A549 (cell line): Measurements from ENCODE around the gene TMIGD3. TPM values are rescaled to one million over a fixed set of nuclear protein-coding genes. Genes with fewer than 3 reads are reported as not detected.

Experiments
- ATAC-seq, 2 experiments: fragments of 200-7000 bp in 1 of 2; fragments of >200 bp in 1 of 2; cut with Nextera tagmentation in 1 of 2; cut with Tn5 transposase in 1 of 2; 3 replicates each; pipeline versions ENCODE4 v1.8.0 to v1.9.1; 2018 to 2020; ENCODE audit warnings: mild to moderate bottlenecking in 1 of 2, moderate library complexity in 1 of 2
- CTCF ChIA-PET: fragments of 300-600 bp; sonication (Branson Sonifier 250); formaldehyde crosslinking; extraction: SDS; loops from one replicate; lab custom pipeline; 2021; ENCODE audit warnings: antibody characterized with exemption, inconsistent platforms; lab: Yijun Ruan, JAX
- POLR2A ChIA-PET: fragments of 350-600 bp; formaldehyde crosslinking; extraction: SDS; loops from one replicate; lab custom pipeline; 2021; ENCODE audit warnings: antibody characterized with exemption, inconsistent platforms; lab: Yijun Ruan, JAX
- DNase-seq, 2 experiments: peaks; one replicate each; pipeline versions ENCODE4 v3.0.0 to v3.0.0-alpha.2; 2011 to 2016; ENCODE audit warnings: low read depth in 1 of 2, low spot score in 1 of 2
- FAIRE-seq: peaks from 2 replicates; lab custom pipeline; 2011; peaks lifted over from hg19 to GRCh38; lab: Jason Lieb, UNC
- H3K27ac ChIP-seq, 2 experiments: fragments of >200 bp; sonication (Bioruptor Twin); formaldehyde crosslinking; 3 replicates each; pipeline ENCODE4 v1.5.1; 2016 to 2017
- H3K4me1 ChIP-seq: fragments of >200 bp; sonication (Bioruptor Twin); formaldehyde crosslinking; 3 replicates; pipeline ENCODE4 v1.6.1; 2016
- H3K4me2 ChIP-seq: fragments of >200 bp; sonication (Bioruptor Twin); formaldehyde crosslinking; 3 replicates; pipeline ENCODE4 v1.6.1; 2016
- H3K4me3 ChIP-seq: fragments of >200 bp; sonication (Bioruptor Twin); formaldehyde crosslinking; 3 replicates; pipeline ENCODE4 v1.5.1; 2016
- H3K9me3 ChIP-seq: fragments of >200 bp; sonication (Bioruptor Twin); formaldehyde crosslinking; 3 replicates; pipeline ENCODE4 v1.6.1; 2016
- CHD4 ChIP-seq: fragments of 200-600 bp; sonication (generic); IDR thresholded peaks from 2 replicates; pipeline ENCODE4 v1.6.1; 2016; ENCODE audit warnings: antibody characterized with exemption, mild to moderate bottlenecking, borderline replicate concordance
- ELK1 ChIP-seq: fragments of 150-350 bp; IDR thresholded peaks from 2 replicates; pipeline ENCODE4 v1.6.1; 2014; ENCODE audit warnings: low read depth, mild to moderate bottlenecking, low read length
- EP300 ChIP-seq, 2 experiments: fragments of >200 bp; sonication (Bioruptor Twin); formaldehyde crosslinking; IDR thresholded peaks; 2 replicates in 1 of 2; 3 replicates in 1 of 2; pipeline ENCODE4 v1.6.1; 2016 to 2017
- GATA3 ChIP-seq: IDR thresholded peaks from 2 replicates; pipeline ENCODE4 v1.6.1; 2012; ENCODE audit warnings: borderline replicate concordance
- HDAC2 ChIP-seq: fragments of 200-600 bp; sonication (generic); IDR thresholded peaks from 2 replicates; pipeline ENCODE4 v1.6.1; 2016
- HEYL ChIP-seq: fragments of 250-450 bp; sonication (Bioruptor Pico); IDR thresholded peaks from 2 replicates; pipeline ENCODE4 v1.8.0; 2021; ENCODE audit warnings: mild to moderate bottlenecking, moderate library complexity
- HOXA7 ChIP-seq: fragments of 250-450 bp; sonication (Bioruptor Pico); IDR thresholded peaks from 2 replicates; pipeline ENCODE4 v1.5.0; 2020; ENCODE audit warnings: mild to moderate bottlenecking, moderate library complexity
- HOXB5 ChIP-seq: fragments of 250-450 bp; sonication (Bioruptor Pico); IDR thresholded peaks from 2 replicates; pipeline ENCODE4 v1.5.0; 2020; ENCODE audit warnings: mild to moderate bottlenecking, moderate library complexity
- KDM1A ChIP-seq: fragments of 200-600 bp; sonication (generic); IDR thresholded peaks from 2 replicates; pipeline ENCODE4 v1.6.1; 2016; ENCODE audit warnings: low read depth, mild to moderate bottlenecking
- KDM5A ChIP-seq: fragments of 200-600 bp; sonication (generic); IDR thresholded peaks from 2 replicates; pipeline ENCODE4 v1.6.1; 2016; ENCODE audit warnings: antibody characterized with exemption, mild to moderate bottlenecking
- NFE2L2 ChIP-seq: fragments of 150-350 bp; conservative IDR thresholded peaks from 2 replicates; pipeline ENCODE4 v1.6.1; 2014; ENCODE audit warnings: low read length
- REST ChIP-seq: fragments of 200-600 bp; sonication (generic); IDR thresholded peaks from 2 replicates; pipeline ENCODE4 v1.6.1; 2016; ENCODE audit warnings: antibody characterized with exemption, mild to moderate bottlenecking, moderate library complexity
- SMC3 ChIP-seq: fragments of >200 bp; sonication (Bioruptor Twin); formaldehyde crosslinking; IDR thresholded peaks from 3 replicates; pipeline ENCODE4 v1.6.1; 2018; ENCODE audit warnings: inconsistent platforms
- TFCP2L1 ChIP-seq: fragments of 250-450 bp; sonication (Bioruptor Pico); IDR thresholded peaks from 2 replicates; pipeline ENCODE4 v1.5.0; 2021; ENCODE audit warnings: mild to moderate bottlenecking
- WGBS: methylation state at CpG from one replicate; pipeline ENCODE4 v1.1.6; 2017; ENCODE audit errors: missing lambda C conversion rate; 5-methylcytosine and 5-hydroxymethylcytosine counted together
- polyA plus RNA-seq, 4 experiments: library from polyadenylated mRNA; depleted of rRNA in 3 of 4; stranded (reverse); fragments of >200 nt; fragmentation: RNase III in 1 of 4; extraction: RNeasy Plus Mini Kit Qiagen cat#74134 plus additional on column Dnase treatment in 1 of 4; gene quantifications; 2 replicates in 3 of 4; 3 replicates in 1 of 4; pipeline ENCODE4 v1.2.3, GENCODE V29; 2011 to 2017
- TF ChIP-seq, protein P1 (sequence below): fragments of >200 bp; sonication (Bioruptor Twin); formaldehyde crosslinking; IDR thresholded peaks from 3 replicates; pipeline ENCODE4 v1.6.1; 2016

The TMIGD3 gene
- polyA plus RNA-seq, 2 of the 4 experiments (the other 2 are of a cell fraction): not detected

GRCh38 chr1:111474521-111474920, 28.9 kb downstream of the TMIGD3 start:
- FAIRE-seq: no peak
- no peak for DNase-seq
- Histone ChIP-seq H3K9me3 (no peaks in the 10 kb centered on the region), H3K4me3 (no peak overlapping the region), H3K27ac (no peak overlapping the region), H3K4me2 (no peak overlapping the region), H3K4me1 (no peaks in the 10 kb centered on the region)
- ChIA-PET POLR2A (no interaction called here), CTCF (interaction anchor here (1.6 kb wide), 1 partner anchor 280 kb away, joined by 3 read pairs; no protein-coding TSS in a partner anchor)
- no peak for ATAC-seq
- 81% methylated on average over 4 of the region's 4 CpGs for WGBS
- TF ChIP-seq NFE2L2 (no peak), REST (no peak)

DNA sequence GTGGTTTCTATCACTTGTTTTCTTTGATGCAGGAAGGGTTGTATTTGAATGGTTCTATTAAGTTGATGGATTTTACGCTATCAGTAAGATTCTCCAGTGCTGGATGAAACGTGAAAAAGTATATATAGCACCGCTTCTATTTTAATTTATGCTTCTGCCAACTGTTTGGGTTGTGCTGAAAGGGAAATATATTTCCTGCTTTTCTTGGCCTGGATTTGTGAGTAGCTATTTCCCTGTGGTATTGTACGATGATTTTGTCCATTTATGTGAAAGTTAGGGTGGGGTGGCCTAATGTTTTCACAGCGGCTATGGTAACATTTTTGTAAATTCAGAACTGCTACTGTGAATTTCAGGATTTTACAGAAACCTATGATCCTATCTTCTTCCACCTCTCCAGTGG, 29.3 kb downstream of the TMIGD3 start:
- no peaks in the 10 kb centered on the region for H3K4me1 ChIP-seq
- H3K9me3 ChIP-seq: no peaks in the 10 kb centered on the region
- FAIRE-seq (no peak), ATAC-seq (no peak), DNase-seq (no peak)
- H3K4me2 ChIP-seq: no peak overlapping the region
- CTCF ChIA-PET: interaction anchor here (1.6 kb wide), 1 partner anchor 281 kb away, joined by 3 read pairs; no protein-coding TSS in a partner anchor
- no peak overlapping the region for H3K4me3 ChIP-seq
- POLR2A ChIA-PET: no interaction called here
- no peak overlapping the region for H3K27ac ChIP-seq
- 90% methylated on average over 5 of the region's 5 CpGs for WGBS
- TF ChIP-seq SMC3: no peak
- TF ChIP-seq HEYL (CRISPR knock-in tag): no peak
- TF ChIP-seq EP300 (IDR thresholded peaks at IDR 0.05): no peak
- TF ChIP-seq, all 56 proteins: peak for 0

- POLR2A ChIA-PET: no interaction called here
Measured at GRCh38 chr1:111471538-111471937, 31.9 kb downstream of the TMIGD3 start.

GRCh38 chr1:111471012-111471411, 32.4 kb downstream of the TMIGD3 start:
- Histone ChIP-seq H3K4me1 (no peaks in the 10 kb centered on the region), H3K9me3 (no peaks in the 10 kb centered on the region), H3K4me2 (no peak overlapping the region), H3K27ac (no peak overlapping the region), H3K4me3 (no peak overlapping the region)
- ATAC-seq (no peak), DNase-seq (no peak), FAIRE-seq (no peak)
- ChIA-PET POLR2A (no interaction called here), CTCF (interaction anchor here (0.8 kb wide), 1 partner anchor 10 kb away, joined by 3 read pairs; no protein-coding TSS in a partner anchor)
- TF ChIP-seq HOXB5 (CRISPR knock-in tag): no peak
- TF ChIP-seq, protein P1, sequence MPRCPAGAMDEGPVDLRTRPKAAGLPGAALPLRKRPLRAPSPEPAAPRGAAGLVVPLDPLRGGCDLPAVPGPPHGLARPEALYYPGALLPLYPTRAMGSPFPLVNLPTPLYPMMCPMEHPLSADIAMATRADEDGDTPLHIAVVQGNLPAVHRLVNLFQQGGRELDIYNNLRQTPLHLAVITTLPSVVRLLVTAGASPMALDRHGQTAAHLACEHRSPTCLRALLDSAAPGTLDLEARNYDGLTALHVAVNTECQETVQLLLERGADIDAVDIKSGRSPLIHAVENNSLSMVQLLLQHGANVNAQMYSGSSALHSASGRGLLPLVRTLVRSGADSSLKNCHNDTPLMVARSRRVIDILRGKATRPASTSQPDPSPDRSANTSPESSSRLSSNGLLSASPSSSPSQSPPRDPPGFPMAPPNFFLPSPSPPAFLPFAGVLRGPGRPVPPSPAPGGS: no peak
- TF ChIP-seq CHD4: no peak
- TF ChIP-seq HDAC2: no peak
- 87% methylated on average over 3 of the region's 3 CpGs for WGBS

More at GRCh38 chr1:111471538-111471937, 31.9 kb downstream of the TMIGD3 start:
- H3K4me1 ChIP-seq: no peaks in the 10 kb centered on the region
- ATAC-seq (no peak), FAIRE-seq (no peak), DNase-seq (no peak)
- H3K4me2 ChIP-seq: no peak overlapping the region
- CTCF ChIA-PET: interaction anchor here (0.8 to 1.1 kb wide), 2 partner anchors 9 to 10 kb away, joined by 3 to 4 read pairs; no protein-coding TSS in a partner anchor
- 87% methylated on average over 3 of the region's 3 CpGs for WGBS
- no peak overlapping the region for H3K27ac ChIP-seq
- no peaks in the 10 kb centered on the region for H3K9me3 ChIP-seq
- H3K4me3 ChIP-seq: no peak overlapping the region
- no peak for TF ChIP-seq TFCP2L1
- no peak for TF ChIP-seq KDM5A
- TF ChIP-seq HOXA7 (CRISPR knock-in tag): no peak
- TF ChIP-seq KDM1A: no peak
- no peak for TF ChIP-seq ELK1
- TF ChIP-seq HEYL (CRISPR knock-in tag): no peak
- no peak for TF ChIP-seq GATA3
